ENCODE measurements around the gene AFG1L.

GRCh38 chr6:108277295-108277694 is 17.6 kb upstream of the AFG1L start:
- TF ChIP-seq CTCF (IDR thresholded peaks at IDR 0.05): no peak
- TF ChIP-seq EP300 (IDR thresholded peaks at IDR 0.05): no peak

Measured in stomach (tissue), 4 donors.